NCI-H82 treated with DMSO at 0.1 percent for 48 hours (cell line): ENCODE data around the gene ZNF398.

Experiments
- DNase-seq: peaks from one replicate; lab custom pipeline; 2025; ENCODE audit not compliant: unreplicated experiment; lab: John Stamatoyannopoulos, UW

The ZNF398 gene

DNA sequence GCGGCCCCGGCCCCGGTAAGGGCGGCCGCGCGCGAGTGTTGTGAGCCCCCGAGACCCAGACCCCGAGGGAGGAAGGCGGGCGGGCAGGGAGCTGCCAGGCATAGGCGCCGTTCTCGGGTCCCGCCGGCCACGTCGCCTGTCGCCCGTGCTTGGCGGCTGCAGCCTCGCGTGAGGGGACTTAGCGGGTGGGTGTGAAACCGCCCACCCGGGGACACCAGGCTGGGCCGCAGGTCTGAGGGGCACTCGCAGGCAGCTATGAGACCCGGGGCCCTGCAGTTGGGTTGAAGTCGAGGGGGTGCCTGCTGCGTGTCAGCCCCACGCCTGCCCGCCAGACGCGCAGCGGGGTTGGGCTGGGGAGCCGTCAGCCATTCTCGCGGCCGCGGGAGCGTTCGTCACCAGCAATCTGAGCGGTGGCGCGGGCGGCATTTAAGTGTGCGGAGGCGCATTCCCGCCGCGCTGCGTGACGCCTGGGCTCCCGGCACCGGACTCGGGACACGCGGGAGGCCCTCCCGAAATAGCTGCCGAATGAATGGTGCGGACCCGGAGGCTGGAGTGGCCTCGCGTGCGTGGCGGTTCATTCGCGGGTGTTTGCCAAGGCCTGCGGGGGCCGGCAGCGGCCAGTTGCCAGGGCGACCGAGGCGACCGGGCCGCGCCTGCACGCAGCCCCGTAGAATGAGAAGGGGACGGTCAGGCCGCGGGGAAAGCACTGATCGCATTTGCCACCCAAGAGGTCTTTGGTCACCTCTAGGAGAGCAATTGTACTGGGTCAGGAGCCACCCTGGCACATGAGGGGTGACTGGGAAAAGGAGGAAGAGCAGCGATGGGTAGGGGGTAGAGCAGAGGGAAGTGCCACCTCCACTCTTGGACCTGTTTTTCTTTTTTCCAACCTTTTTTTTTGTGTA, 750 bp downstream of the ZNF398 start:
- DNase-seq, result no peak

DNA sequence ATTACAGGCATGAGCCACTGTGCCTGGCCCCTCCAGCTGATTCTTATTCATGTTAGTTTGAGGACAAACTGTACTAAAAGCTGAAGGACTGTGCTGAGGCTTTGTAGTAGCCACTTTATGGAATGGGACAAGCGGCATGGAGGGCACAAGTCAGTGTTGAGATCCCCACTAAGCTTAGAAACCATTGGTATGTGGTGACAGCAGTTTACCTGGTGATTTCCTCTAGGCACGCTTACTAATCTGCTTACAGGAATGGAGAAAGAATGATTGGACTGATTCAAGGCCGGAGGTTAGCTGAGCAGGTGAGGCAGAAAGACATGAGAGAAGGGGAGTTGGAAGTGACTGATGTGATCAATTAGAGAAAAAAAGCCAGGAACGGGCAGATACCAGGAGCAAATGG, 3.7 kb downstream of the ZNF398 start:
- DNase-seq, result no peak

DNA sequence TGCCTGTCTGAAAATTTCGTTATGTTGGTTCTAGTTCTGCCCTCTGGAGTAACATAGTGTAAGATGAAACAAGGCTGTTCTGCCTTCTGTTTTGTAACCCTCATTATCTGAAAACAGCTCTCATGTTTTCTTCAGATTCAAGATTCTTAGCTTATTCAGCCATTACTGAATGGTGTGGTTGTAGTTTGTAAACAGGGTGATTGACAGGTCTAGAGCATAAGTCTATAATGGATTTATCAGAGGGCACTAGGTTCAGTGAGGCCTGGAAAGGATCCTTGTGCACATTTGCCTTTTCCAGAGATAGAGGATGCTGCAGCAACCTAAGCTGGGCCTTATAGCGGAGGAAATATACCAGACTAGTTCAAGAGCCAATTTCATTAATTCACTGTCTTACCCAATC, 6.1 kb downstream of the ZNF398 start:
- DNase-seq, result no peak

DNA sequence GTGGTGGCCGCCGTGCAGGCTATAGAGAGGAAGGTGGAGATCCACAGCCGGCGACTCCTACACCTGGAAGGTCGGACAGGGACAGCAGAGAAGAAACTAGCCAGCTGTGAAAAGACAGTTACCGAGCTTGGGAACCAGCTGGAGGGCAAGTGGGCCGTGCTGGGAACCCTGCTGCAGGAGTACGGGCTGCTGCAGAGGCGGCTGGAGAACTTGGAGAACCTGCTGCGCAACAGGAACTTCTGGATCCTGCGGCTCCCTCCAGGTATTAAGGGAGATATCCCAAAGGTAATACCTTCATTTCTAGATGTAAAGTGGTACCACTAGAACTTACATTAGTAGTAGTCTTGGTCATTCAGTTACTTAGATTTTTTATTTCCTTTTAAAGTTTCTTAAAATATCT, 6.8 kb downstream of the ZNF398 start:
- no peak for DNase-seq

DNA sequence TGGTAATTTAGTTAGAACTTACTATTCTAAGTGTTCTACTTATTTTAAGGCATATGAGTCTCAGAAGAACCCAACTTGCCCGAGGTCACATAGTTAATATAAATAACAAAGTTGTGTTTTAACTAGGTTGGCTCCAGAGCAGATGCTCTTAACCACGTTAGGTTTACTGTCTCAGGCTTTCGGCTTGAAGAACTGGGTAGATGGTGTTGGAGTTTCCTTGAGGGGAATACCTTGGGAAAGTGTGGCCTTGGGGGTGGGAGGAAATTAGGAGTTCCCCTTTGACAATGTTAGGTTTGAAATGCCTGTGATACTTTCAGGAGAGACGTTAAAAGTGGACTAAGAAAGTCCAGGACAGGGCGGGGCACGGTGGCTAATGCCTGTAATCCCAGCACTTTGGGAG, 9.6 kb downstream of the ZNF398 start:
- DNase-seq, result no peak

DNA sequence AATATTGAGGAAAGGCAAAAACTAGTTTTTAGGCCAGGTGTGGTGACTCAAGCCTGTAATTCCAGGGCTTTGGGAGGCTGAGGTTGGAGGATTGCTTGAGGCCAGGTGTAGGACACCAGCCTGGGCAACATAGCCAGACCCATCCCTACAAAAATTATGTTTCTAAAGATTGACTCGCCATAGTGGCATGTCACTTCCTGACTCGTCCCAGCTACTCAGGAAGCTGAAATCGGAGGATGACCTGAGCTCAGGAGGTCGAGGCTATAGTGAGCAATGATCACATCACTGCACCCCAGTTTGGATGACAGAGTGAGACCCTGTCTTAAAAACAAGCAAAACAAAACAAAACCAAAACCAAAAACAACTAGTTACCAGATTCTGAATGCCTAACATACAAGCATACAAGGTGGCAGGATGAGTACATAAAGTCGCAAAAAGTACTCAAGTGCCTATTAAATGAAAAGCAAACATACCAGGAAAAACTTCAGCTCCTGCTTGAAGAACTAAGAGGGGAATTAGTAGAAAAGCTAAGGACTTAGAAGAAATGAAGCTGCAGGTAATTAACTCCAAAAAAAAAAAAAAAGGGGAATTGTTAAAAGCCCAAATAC, 14.1 kb downstream of the ZNF398 start:
- no peak for DNase-seq

DNA sequence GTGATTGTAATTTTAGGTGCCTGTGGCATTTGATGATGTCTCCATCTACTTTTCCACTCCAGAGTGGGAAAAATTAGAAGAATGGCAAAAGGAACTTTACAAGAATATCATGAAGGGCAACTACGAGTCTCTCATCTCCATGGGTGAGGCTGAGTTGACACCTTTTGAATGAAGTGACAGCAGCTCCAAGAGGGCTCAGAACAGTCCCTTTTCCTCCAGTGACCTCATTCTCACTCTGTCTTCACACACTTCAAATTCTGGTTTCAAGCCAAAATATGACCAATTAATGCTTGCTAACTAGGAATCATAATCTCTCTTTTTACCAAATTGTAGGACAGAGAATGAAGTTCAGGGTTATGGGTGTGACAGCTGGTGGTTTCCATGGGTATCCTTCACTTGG, 18.9 kb downstream of the ZNF398 start:
- DNase-seq, result no peak

DNA sequence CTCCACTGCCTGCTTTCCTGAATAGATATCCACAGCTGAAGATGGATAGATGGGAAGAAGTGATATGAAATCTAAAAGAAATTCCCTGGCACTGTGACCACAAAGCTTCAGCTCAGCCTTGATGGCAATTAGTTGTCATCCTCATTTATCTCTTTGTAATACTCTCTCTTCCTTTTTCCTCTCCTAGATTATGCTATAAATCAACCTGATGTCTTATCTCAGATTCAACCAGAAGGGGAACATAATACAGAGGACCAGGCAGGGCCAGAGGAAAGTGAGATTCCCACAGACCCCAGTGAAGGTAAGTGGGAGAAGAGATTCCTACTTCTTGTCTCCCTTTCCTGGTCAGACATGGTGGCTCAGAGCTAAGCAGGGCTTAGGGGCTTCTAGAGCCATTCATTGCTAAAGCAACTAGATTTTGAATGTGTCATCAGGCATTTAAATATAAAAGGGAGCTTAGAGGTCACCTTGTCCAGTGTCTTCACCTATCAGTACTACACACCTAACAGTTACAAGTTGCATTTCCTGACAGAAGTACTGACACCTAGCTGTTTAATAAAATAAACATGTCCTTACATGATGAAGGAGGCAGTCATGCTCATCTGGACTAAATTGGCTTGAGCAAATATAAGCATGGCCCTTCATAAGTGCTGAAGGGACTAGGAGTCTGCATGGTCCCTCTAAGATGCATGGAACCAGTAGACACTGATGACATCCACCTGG, 19.5 kb downstream of the ZNF398 start:
- no peak for DNase-seq

DNA sequence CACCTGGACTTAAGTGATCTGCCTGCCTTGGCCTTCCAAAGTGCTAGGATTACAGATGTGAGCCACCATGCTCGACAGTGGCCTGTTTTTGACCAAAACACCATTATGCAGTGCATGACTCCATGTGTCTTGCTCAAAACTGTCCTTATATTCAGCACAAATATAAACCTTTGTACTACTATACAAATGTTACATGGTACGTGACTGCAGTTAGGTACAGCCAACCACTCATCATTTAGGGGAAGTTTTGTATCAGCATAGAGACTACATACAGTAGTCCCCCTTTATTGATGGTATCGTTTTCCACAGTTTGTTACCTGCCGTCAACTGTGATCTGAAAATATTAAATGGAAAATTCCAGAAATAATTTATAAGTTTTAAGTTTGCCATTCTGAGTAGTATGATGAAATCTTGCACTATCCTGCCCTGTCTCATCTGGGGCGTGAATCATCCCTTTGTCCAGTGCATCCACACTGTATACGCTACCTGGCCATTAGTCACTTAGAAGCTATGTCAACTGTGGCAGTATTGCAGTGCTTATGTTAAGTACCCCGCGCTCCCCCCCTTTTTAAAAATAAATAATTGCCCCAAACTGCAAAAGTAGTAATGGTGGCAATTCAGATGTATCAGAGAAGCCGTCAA, 24.8 kb downstream of the ZNF398 start:
- DNase-seq, result no peak

DNA sequence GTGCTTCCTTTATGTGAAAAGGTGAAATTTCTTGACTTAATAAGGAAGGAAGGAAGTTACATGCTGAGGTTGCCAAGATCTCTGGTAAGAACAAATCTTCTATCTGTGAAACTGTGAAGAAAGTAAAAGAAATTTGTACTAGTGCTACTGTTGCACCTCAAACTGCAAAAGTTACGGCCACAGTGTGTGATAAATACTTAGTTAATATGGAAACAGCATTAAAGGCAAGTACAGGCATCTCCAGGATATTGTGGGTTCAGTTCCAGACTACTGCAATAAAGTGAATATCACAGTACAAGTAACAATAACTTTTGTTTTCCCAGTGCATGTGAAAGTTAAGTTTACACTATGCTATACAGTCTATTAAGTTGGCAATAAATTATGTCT, 25.3 kb downstream of the ZNF398 start:
- no peak for DNase-seq

DNA sequence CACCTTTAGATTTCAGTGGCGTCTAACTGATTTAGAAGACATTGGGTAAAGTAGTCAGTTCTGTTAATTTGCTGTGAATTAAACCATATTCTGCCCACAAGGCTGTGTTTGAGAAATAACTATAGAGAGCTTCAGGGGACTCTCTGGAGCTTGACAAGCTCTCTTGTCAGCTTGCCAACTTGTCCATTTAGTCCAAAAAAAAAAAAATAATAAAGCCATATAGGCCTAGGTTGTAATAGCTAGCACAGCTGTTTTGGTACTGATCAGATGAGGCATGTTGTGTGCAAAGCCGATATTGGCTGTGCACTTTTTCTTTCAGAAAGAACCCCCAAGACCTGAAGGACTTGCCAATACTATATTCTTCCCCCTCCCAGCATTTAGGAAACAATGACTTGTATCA, 27.9 kb downstream of the ZNF398 start:
- DNase-seq, result no peak

DNA sequence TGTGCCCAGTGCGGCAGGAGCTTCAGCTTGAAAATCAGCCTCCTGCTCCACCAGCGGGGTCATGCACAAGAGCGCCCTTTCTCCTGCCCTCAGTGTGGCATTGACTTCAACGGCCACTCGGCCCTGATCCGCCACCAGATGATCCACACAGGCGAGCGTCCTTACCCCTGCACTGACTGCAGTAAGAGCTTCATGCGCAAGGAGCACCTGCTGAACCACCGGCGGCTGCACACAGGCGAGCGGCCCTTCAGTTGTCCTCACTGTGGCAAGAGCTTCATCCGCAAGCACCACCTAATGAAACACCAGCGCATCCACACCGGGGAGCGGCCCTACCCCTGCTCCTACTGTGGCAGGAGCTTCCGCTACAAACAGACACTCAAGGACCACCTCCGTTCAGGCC, 32.0 kb downstream of the ZNF398 start:
- no peak for DNase-seq

DNA sequence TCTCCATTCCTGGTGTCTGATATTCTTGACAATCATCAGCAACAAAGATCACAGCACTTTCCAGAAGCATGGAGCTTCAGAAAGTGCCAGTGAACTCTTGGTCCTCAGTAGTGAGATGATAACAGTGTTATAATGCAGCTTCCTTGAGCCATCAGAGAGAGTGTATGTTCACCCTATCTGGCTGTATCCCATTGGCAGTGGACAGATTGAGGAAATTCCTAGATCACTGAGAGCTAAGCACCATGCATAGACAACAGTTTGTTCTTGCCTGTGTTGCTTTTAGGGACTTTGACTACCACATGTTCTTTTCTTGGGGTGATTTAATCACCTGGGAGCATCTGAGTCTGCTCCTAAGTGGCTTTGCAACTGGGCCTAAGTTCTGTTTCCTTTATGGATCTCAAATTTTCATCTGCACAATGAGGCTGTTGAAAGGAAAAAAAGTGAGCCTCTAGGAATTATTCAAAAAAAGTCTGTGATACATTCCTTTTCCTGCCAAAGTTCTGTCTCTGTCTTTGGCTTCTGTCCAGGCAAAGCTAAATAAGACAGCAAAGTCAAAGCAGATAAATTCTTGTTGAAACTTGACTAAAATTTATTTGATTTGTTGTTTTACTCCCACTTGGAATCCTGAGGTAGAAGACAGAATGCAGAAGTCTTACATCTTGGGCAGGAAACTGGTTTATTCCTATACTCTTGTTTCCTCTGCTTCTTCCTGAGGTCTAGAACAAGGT, 33.6 kb downstream of the ZNF398 start:
- no peak for DNase-seq

DNA sequence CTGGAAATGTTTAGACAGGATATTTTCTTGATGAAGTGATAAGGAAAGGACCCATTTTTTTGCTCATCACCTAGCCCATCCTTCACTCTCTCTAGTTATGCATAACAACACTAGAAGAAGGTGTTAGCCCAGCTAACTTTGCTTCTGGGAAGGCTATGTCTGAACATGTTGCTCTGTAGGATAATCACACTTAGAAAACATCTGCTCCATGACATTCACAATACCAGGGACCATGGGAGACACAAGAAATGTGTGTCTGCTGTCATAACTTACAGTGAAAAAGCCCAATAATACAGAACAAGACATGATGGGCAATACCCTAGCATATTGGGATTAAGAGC, 34.2 kb downstream of the ZNF398 start:
- no peak for DNase-seq

DNA sequence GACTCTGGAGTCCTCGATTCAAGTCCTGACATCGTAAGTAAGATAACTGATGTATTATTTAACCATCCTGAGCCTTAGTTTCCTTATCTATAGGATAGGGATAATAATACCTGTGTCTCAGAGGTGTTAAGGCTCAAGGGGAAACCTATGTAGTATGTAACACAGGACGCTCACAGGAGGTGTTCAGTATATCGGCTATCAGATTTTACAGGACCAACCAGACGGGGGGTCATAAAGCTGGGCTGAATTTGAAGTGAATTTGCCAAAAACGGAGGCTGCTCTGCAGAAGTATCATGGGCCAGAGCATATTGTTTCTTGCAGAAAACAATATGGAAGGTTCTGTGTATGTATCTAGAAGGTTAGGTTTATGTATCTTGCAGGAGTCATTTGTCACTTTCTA, 37.0 kb downstream of the ZNF398 start:
- DNase-seq, result no peak

DNA sequence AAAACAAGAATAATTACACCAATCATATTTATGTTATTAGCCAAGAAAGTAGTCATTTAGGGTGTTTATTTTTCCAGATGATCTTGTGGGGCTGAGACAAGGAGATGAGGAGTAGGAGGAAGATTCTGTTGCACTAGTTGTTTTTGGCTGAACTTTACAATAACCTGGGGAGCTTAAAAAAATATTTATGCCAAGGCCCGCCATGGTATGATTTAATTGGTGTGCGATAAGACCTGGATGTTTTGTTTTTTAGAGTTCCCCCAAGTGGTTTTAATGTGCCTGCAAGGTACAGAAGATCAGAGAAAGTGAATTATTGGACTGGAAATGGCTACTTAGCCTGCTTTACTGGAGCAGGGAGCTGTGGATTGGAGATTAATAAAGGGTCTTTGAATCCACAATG, 41.0 kb downstream of the ZNF398 start:
- no peak for DNase-seq

DNA sequence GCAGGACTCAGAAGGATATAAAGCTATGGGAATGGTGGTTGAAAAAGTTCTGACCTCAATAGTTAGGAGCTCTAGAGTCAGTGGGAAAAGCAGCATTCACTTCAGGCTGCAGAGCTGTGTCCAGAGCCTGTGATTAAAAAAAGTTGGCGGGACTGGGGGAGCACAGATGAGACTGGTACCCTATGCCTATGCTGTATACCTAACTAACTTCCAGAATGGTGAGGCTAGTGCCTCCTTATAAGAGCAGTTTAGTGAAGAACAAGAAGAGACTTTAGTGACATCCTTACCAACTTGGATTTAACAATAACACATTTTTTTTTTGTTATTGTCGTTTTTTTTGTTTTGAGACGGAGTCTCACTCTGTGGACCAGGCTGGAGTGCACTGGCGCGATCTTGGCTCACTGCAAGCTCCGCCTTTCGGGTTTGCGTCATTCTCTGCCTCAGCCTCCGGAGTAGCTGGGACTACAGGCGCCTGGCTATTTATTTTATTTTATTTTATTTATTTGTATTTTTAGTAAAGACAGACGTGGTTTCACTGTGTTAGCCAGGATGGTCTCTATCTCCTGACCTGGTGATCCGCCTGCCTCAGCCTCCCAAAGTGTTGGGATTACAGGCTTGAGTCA, 41.5 kb downstream of the ZNF398 start:
- no peak for DNase-seq

DNA sequence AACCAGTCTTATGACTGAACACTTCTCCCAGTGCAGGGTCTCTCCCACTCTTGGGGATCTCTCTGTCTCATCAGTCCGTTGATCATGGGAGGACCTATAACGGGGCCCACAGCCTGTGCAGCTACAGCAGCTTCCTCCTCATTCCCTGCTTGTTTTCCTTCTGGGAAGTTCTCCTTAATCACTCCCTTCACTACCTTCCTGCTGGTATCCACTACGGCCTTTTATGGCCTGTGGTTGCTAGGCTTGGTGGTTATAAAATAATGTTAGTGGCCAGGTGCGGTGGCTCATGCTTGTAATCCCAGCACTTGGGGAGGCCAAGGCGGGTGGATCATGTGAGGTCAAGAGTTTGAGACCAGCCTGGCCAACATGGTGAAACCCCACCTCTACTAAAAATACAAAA, 44.6 kb downstream of the ZNF398 start:
- DNase-seq, result no peak

DNA sequence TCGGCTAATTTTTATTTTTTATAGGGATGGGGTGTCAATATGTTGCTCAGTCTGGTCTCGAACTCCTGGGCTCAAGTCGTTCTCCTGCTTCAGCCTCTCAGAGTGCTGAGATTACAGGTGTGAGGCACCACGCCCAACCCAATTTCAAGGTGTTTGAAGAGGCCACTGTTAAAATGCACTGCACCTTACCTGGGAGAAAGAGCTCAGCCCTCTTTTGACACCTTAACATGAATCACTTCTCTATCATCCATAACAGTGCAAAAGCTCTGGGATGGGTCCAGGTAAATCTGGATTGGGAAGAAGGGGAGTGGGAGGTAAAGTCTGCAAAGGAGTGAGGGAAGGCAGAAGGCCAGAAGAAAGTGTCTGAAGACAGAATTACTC, 47.5 kb downstream of the ZNF398 start:
- no peak for DNase-seq
